ENCODE results near the gene CATSPER4. TPM values are rescaled to one million over a fixed set of nuclear protein-coding genes. Genes with fewer than 3 reads are reported as not detected.

Gene CATSPER4
- total RNA-seq, 4 donors from 2014 or later: not detected

DNA sequence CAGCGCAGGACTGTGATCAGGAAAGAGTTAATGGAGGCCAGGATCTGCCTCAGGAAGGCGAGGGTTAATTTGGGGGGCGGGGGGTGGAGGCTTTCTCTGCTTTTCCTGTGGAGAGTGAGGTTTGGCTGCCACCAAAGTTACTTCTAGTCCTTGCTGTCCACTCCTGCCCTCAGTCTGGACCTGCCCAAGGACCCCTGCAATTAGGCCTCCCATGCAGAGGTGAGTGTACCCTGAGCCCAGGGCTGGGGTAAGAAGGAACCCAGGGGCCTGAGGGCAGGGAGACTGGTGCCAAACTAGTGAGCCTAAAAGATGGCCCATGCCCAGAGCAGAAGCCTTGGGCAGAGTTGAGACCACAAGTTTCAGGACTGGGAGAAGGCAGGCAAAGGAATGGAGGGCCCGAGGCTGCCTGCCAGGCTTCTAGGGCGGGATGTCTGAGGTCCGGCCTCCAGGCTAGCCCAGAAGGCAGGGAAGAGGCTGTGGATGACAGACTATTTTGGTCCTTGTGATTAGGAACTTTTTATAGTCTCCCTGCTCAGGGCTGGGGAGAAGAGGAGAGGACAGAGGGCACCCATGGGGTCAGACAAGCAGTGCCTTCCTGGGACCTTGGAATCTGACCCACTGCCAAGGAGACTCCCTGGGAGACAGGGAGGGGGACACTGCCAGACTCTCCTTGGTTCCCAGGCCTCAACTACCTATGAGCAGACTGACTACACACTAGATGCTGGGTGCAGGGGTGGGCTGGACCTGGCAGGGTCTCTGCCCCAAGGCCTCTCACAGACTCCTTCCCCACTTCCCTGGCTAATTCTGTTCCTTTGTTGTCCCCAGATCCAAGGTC, 31.3 kb upstream of the CATSPER4 start, which contains the start of gene FAM110D:
Gene FAM110D (plus strand): TSS at position 172 of the 835 bp plus-strand sequence. CDS start 2,213 bp downstream, outside the sequence.
- peak in 1 of 3 donors; percentile 29 for DNase-seq
- no peaks in the 10 kb centered on the region for H3K9me3 ChIP-seq
- H3K4me1 ChIP-seq: peaks cover 3 to 18% (median 8%) of the 10 kb centered on the region in 4 donors
- H3K27me3 ChIP-seq: peaks cover 0 to 10% of the 10 kb centered on the region in 2 donors
- H3K36me3 ChIP-seq: no peaks in the 10 kb centered on the region
- no peak within 1 kb of the TSS for H3K27ac ChIP-seq
- H3K4me3 ChIP-seq: peak within 1 kb of the TSS in 2 of 4 donors; percentile 11 to 16
- TF ChIP-seq POLR2A (IDR thresholded peaks at IDR 0.05): no peak
- TF ChIP-seq, protein P1, sequence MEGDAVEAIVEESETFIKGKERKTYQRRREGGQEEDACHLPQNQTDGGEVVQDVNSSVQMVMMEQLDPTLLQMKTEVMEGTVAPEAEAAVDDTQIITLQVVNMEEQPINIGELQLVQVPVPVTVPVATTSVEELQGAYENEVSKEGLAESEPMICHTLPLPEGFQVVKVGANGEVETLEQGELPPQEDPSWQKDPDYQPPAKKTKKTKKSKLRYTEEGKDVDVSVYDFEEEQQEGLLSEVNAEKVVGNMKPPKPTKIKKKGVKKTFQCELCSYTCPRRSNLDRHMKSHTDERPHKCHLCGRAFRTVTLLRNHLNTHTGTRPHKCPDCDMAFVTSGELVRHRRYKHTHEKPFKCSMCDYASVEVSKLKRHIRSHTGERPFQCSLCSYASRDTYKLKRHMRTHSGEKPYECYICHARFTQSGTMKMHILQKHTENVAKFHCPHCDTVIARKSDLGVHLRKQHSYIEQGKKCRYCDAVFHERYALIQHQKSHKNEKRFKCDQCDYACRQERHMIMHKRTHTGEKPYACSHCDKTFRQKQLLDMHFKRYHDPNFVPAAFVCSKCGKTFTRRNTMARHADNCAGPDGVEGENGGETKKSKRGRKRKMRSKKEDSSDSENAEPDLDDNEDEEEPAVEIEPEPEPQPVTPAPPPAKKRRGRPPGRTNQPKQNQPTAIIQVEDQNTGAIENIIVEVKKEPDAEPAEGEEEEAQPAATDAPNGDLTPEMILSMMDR (IDR thresholded peaks at IDR 0.05): no peak

DNA sequence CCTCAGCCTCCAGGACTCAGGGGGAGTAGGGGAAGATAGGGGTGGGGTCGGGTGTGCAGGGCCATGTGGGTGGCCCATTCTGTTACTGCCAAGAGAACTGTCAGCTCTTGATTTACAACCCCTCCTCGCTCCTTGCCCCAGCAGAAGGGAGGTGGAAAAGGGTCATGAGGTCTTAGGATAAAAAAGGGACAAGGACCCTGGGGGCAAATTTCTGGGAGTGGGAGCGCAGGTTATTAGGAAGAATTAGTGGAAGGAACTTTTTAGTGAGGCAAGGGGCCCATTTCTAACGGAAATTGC, 30.7 kb upstream of the CATSPER4 start:
- Histone ChIP-seq H3K9me3 (no peaks in the 10 kb centered on the region), H3K36me3 (no peaks in the 10 kb centered on the region), H3K4me1 (peaks cover 3 to 18% (median 10%) of the 10 kb centered on the region in 4 donors), H3K4me3 (peak overlapping the region in 1 of 4 donors; percentile 16), H3K27me3 (peaks cover 0 to 10% of the 10 kb centered on the region in 2 donors), H3K27ac (no peak overlapping the region)
- DNase-seq: no peak
- no peak for TF ChIP-seq POLR2A (IDR thresholded peaks at IDR 0.05)
- TF ChIP-seq, protein P1 (IDR thresholded peaks at IDR 0.05): no peak

DNA sequence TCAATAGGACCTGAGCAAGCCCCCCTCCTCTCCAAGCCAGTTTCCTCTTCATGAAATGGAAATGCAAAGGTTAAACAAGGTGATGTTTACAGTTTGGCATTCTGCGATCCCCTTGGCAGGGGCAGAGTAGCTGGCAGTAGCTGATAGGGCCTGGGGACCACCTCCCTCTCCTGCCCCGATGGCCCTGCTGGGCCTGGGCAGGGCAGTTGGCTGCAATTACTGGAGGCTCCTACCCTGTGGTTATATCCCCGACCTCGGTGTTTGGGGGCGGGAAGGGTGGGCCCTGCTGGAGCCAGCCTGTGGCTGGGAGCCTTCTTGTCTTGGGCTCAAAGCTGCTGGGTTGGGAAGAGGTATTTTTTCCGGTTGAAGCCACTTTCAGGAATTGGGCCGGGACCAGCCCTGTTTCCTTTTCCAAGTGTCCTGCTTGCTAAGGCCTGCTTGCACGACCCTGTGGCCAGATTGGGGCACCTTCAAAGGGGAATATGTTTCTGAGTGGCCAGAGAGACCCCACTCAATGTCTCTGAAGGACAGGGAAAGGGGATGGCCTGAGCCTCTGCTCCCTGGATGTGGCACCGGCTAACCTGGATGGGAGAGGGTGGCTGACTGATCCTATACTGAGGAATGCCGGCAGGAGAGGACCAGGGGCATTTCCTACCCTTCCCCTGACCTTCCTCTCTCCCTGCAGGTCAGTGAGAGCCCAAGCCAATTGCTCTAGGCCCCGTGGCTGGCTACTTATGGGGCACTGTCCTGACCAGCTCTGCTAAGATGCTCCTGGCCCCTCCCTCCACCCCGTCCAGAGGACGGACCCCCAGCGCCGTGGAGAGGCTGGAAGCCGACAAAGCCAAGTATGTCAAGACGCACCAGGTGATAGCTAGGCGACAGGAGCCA, 29.6 kb upstream of the CATSPER4 start:
- H3K9me3 ChIP-seq: no peaks in the 10 kb centered on the region
- peaks cover 0 to 10% of the 10 kb centered on the region in 2 donors for H3K27me3 ChIP-seq
- no peak for DNase-seq
- no peak for TF ChIP-seq POLR2A (IDR thresholded peaks at IDR 0.05)
- TF ChIP-seq, protein P1 (IDR thresholded peaks at IDR 0.05): no peak
- H3K27ac ChIP-seq: peak overlapping the region in 1 of 4 donors; percentile 3
- peaks cover 3 to 18% (median 10%) of the 10 kb centered on the region in 4 donors for H3K4me1 ChIP-seq
- peak overlapping the region; percentile 24 to 59 (median 52) for H3K4me3 ChIP-seq
- no peaks in the 10 kb centered on the region for H3K36me3 ChIP-seq

DNA sequence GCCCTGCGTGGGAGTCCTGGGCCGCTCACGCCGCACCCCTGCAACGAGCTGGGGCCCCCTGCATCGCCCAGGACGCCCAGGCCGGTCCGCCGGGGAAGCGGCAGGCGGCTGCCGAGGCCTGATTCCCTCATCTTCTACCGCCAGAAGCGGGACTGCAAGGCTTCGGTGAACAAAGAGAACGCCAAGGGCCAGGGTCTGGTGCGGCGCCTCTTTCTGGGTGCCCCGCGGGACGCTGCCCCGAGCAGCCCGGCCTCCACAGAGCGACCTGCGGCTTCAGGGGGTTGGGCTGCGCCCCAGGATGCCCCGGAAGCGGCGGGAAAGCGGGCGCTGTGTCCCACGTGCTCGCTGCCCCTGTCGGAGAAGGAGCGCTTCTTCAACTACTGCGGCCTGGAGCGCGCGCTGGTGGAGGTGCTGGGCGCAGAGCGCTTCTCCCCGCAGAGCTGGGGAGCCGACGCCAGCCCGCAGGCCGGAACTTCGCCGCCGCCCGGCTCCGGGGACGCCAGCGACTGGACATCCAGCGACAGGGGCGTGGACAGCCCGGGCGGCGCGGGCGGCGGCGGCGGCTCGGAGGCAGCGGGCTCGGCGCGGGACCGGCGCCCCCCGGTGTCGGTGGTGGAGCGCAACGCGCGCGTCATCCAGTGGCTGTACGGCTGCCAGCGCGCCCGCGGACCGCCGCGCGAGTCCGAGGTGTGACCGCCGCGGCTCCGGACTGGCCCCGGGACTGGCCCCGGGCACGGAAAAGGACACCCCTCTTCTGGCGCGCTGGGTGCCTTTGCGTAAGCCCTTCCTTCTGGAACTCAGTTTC, 28.8 kb upstream of the CATSPER4 start:
- no peak overlapping the region for H3K27ac ChIP-seq

More for the DNA sequence above, 28.8 kb upstream of the CATSPER4 start:
- DNase-seq: peak in 1 of 3 donors; percentile 65
- Histone ChIP-seq H3K27me3 (peaks cover 0 to 8% of the 10 kb centered on the region in 2 donors), H3K4me3 (peak overlapping the region; percentile 24 to 59 (median 52)), H3K4me1 (peaks cover 3 to 18% (median 10%) of the 10 kb centered on the region in 4 donors), H3K36me3 (no peaks in the 10 kb centered on the region), H3K9me3 (no peaks in the 10 kb centered on the region)
- TF ChIP-seq, protein P1 (IDR thresholded peaks at IDR 0.05): peak in 2 of 6 experiments; percentile 14 to 37
- no peak for TF ChIP-seq POLR2A (IDR thresholded peaks at IDR 0.05)
